GM19397 (cell line): ENCODE results near the gene RASSF3.
"Not testable (repeated sequence)": the region's sequence is repeated elsewhere in the genome, so short reads cannot be mapped to it uniquely, and the experiment has no call there.

ENCODE experiments used
- ATAC-seq: cut with Tn5 transposase; IDR thresholded peaks from one replicate; pipeline ENCODE4 v1.9.1; 2021; ENCODE audit warnings: mild to moderate bottlenecking, moderate library complexity; ENCODE audit not compliant: unreplicated experiment

RASSF3 gene

GRCh38 chr12:64595863-64596793 is 14.2 kb upstream of the RASSF3 start:
- ATAC-seq, result no peak

GRCh38 chr12:64598831-64599230 is 11.5 kb upstream of the RASSF3 start:
- no peak for ATAC-seq

- ATAC-seq, result no peak
Observed at GRCh38 chr12:64600164-64600561, 10.1 kb upstream of the RASSF3 start.

GRCh38 chr12:64603183-64603841 is 7.0 kb upstream of the RASSF3 start:
- ATAC-seq, result no peak

- no peak for ATAC-seq
Observed at GRCh38 chr12:64608901-64609535, 1.3 kb upstream of the RASSF3 start.

- ATAC-seq, result no peak
Observed at GRCh38 chr12:64609536-64610078, 688 bp upstream of the RASSF3 start.

GRCh38 chr12:64610660-64611340 is 505 bp downstream of the RASSF3 start:
- ATAC-seq, result peak; percentile 49

GRCh38 chr12:64611341-64612284 is 1.3 kb downstream of the RASSF3 start:
- no peak for ATAC-seq

- ATAC-seq, result no peak
Observed at GRCh38 chr12:64612843-64613242, 2.5 kb downstream of the RASSF3 start.

GRCh38 chr12:64613775-64614398 is 3.6 kb downstream of the RASSF3 start:
- ATAC-seq, result not testable (repeated sequence)

- ATAC-seq, result no peak
Observed at GRCh38 chr12:64616201-64616600, 5.9 kb downstream of the RASSF3 start.

- no peak for ATAC-seq
Observed at GRCh38 chr12:64618953-64619590, 8.8 kb downstream of the RASSF3 start.

GRCh38 chr12:64621257-64621942 is 11.1 kb downstream of the RASSF3 start:
- ATAC-seq, result peak; percentile 73

GRCh38 chr12:64624035-64624434 is 13.7 kb downstream of the RASSF3 start:
- no peak for ATAC-seq

- ATAC-seq, result peak; percentile 45
Observed at GRCh38 chr12:64625243-64626077, 15.2 kb downstream of the RASSF3 start.

GRCh38 chr12:64626588-64626987 is 16.3 kb downstream of the RASSF3 start:
- ATAC-seq, result not testable (repeated sequence)

- ATAC-seq, result no peak
Observed at GRCh38 chr12:64627771-64628170, 17.5 kb downstream of the RASSF3 start.
